IMR-90 (cell line): ENCODE data around the gene FRG2.

Experiments used
- BHLHE40 ChIP-seq: fragments of 150-350 bp; IDR thresholded peaks from 2 replicates; pipeline ENCODE4 v1.6.1; 2016; ENCODE audit warnings: mild to moderate bottlenecking, low read depth, low read length
- CTCF ChIP-seq: conservative IDR thresholded peaks from 2 replicates; pipeline ENCODE4 v1.5.1; 2012; ENCODE audit warnings: mild to moderate bottlenecking, low read depth, low read length, improper control_type of control experiment
- FOS ChIP-seq: fragments of 150-350 bp; IDR thresholded peaks from 2 replicates; pipeline ENCODE4 v1.6.1; 2016; ENCODE audit warnings: low read depth, low read length
- MAFK ChIP-seq: IDR thresholded peaks from 2 replicates; pipeline ENCODE4 v1.6.1; 2012; ENCODE audit warnings: low read depth, low read length, improper control_type of control experiment
- RCOR1 ChIP-seq: IDR thresholded peaks from 2 replicates; pipeline ENCODE4 v1.6.1; 2012; ENCODE audit warnings: mild to moderate bottlenecking, low read length, improper control_type of control experiment; ENCODE audit not compliant: insufficient replicate concordance
- RFX5 ChIP-seq: IDR thresholded peaks from 2 replicates; pipeline ENCODE4 v1.8.0; 2012; ENCODE audit warnings: low read depth, mild to moderate bottlenecking, low read length, moderate library complexity

- TF ChIP-seq BHLHE40 (no peak), CTCF (no peak), FOS (no peak), RFX5 (no peak), RCOR1 (no peak), MAFK (no peak)
Measured at GRCh38 chr4:190014771-190015537, 12.1 kb downstream of the FRG2 start.
